ENCODE results near the gene FXYD4. TPM values are rescaled to one million over a fixed set of nuclear protein-coding genes. Genes with fewer than 3 reads are reported as not detected.

The FXYD4 gene
- total RNA-seq, 1 donor from 2014 or later = not detected

- Mint-ChIP-seq H3K9me3 (no peaks in the 10 kb centered on the region), H3K27ac (no peak overlapping the region), H3K4me3 (no peak overlapping the region), H3K27me3 (peaks cover 2% of the 10 kb centered on the region), H3K36me3 (ENCODE audit: low read depth) (no peaks in the 10 kb centered on the region), H3K4me1 (no peaks in the 10 kb centered on the region)
- no peak for DNase-seq
- intact Hi-C loops (cut with micrococcal nuclease) = no loop called here
Measured at GRCh38 chr10:43374194-43374593, 2.8 kb downstream of the FXYD4 start.

GRCh38 chr10:43375401-43376020 is 4.1 kb downstream of the FXYD4 start:
- Mint-ChIP-seq H3K9me3 (no peaks in the 10 kb centered on the region), H3K36me3 (ENCODE audit: low read depth) (no peaks in the 10 kb centered on the region), H3K27me3 (peaks cover 2% of the 10 kb centered on the region), H3K27ac (no peak overlapping the region), H3K4me3 (no peak overlapping the region), H3K4me1 (no peaks in the 10 kb centered on the region)
- intact Hi-C loops (cut with micrococcal nuclease) = no loop called here
- DNase-seq = no peak

DNA sequence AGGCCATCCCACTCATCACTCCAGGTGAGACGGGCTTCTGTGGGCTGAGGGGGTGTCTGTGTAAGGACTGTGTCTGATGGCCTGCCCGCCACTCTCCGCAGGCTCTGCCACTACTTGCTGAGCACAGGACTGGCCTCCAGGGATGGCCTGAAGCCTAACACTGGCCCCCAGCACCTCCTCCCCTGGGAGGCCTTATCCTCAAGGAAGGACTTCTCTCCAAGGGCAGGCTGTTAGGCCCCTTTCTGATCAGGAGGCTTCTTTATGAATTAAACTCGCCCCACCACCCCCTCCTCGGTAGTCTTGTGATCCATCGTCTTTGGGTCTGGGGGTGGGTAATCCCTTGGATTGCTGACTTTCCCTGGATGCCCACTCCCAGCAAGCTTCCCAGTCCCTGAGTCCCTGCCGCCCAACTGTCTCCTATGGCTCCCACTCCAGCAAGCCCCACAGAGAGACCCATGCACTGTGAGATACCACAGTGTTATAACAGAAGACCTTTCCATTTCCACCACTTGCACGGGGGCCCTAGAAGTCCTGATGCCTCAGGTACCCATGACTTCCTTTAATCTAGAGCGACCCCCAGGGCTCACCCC is 4.7 kb downstream of the FXYD4 start:
- no peaks in the 10 kb centered on the region for H3K4me1 Mint-ChIP-seq
- intact Hi-C loops (cut with micrococcal nuclease) = no loop called here

DNA sequence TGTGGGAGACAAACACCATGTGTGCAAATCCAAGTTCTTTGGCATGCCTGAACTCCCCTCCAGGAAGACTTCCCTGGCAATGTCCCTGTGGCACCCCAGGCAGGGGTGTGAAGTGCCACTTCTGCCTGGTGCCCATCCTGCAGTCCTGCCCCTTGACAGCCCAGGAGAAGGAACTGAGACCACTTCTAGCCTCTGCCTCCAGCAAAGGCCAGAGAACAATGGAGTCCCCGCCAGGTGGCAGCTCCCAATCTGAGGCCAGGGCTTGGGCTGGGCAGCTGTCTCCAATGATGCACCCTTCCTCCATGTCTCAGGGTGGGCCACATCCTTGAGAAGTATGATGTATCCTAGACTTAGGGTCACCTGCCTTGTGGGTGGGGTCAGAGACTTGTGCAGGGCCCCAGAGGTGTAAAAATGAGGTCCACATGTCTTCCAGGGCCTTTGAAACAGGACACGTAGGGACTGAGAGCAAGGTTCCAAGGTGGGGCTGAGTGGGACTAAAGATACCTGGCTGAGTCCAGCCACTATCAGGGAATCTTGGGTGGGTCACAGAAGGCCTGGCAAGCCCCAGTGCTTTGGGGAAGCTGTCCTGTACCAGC is 5.5 kb downstream of the FXYD4 start:
- H3K4me3 Mint-ChIP-seq = no peak overlapping the region
- peaks cover 2% of the 10 kb centered on the region for H3K27me3 Mint-ChIP-seq
- DNase-seq = no peak
- H3K36me3 Mint-ChIP-seq (ENCODE audit: low read depth) = no peaks in the 10 kb centered on the region
- H3K9me3 Mint-ChIP-seq = no peaks in the 10 kb centered on the region
- no peak overlapping the region for H3K27ac Mint-ChIP-seq
- intact Hi-C loops (cut with micrococcal nuclease) = no loop called here
- H3K4me1 Mint-ChIP-seq = no peaks in the 10 kb centered on the region

More for the DNA sequence above, 4.7 kb downstream of the FXYD4 start:
- no peak overlapping the region for H3K27ac Mint-ChIP-seq
- H3K9me3 Mint-ChIP-seq = no peaks in the 10 kb centered on the region
- DNase-seq = no peak
- peaks cover 2% of the 10 kb centered on the region for H3K27me3 Mint-ChIP-seq
- H3K4me3 Mint-ChIP-seq = no peak overlapping the region
- H3K36me3 Mint-ChIP-seq (ENCODE audit: low read depth) = no peaks in the 10 kb centered on the region

DNA sequence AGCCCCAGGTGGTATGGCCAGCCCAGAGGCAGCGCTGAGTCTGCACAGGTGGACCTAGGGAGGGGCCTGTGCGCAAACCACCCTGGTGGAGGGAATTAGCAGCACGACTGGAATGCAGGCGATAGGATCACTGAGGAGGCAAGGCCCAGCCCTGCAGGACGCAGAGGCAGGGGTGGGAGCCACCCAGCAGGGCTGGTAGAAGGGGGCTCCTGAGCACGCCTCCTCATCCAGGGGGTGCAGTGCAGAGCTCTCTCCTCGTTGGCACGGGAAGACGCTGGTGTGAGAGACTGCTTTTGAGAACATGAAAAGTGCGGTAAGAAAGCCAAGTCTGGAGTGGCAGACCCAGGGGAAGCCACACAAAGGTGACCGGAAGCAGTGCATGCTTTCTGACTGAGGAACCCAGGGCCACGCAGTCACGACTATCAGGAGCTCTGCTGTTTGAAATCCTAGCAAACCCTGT is 6.0 kb downstream of the FXYD4 start:
- H3K27ac Mint-ChIP-seq = no peak overlapping the region
- H3K9me3 Mint-ChIP-seq = no peaks in the 10 kb centered on the region
- no peak overlapping the region for H3K4me3 Mint-ChIP-seq
- no peaks in the 10 kb centered on the region for H3K4me1 Mint-ChIP-seq
- no peak for DNase-seq
- peaks cover 2% of the 10 kb centered on the region for H3K27me3 Mint-ChIP-seq
- no peaks in the 10 kb centered on the region for H3K36me3 Mint-ChIP-seq (ENCODE audit: low read depth)
- intact Hi-C loops (cut with micrococcal nuclease) = no loop called here

- H3K9me3 Mint-ChIP-seq = no peaks in the 10 kb centered on the region
- peaks cover 12% of the 10 kb centered on the region for H3K36me3 Mint-ChIP-seq (ENCODE audit: low read depth)
- H3K4me1 Mint-ChIP-seq = no peaks in the 10 kb centered on the region
- no peak overlapping the region for H3K27ac Mint-ChIP-seq
- DNase-seq = no peak
- peaks cover 2% of the 10 kb centered on the region for H3K27me3 Mint-ChIP-seq
- intact Hi-C loops (cut with micrococcal nuclease) = no loop called here
- no peak overlapping the region for H3K4me3 Mint-ChIP-seq
Measured at GRCh38 chr10:43380610-43381222, 9.3 kb downstream of the FXYD4 start.

DNA sequence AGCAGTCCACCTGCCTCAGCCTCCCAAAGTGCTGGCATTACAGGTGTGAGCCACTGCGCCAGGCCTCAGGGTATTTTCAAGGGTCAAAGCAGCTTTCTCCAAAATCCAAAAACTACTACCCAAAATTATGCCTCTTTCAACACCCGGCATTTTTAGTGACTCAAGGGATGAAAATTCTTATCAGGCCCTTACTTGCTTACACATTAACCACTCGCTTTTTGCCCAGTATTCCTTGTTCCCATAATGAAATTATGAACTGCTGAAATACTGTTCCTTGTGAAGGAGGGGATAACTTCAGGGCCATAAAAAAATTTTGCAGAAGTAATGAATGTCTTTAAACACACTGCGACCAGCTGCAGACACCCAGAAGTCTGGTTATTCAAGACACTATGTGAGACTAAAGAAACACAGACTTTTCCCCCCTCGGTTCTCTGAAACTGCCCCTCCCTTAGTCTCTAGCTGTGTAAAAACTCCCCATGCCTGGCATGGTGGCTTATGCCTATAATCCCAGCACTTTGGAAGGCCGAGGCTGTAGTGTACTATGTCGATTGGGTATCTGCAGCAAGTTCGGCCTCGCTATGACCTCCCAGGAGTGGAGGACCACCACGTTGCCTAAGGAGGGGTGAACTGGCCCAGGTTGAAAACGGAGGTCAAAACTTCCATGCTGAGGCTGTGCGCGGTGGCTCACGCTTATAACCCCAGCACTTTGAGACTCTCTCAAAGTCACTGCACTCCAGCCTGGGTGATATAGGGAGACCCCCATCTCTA is 12.0 kb downstream of the FXYD4 start:
- Mint-ChIP-seq H3K27me3 (no peaks in the 10 kb centered on the region), H3K9me3 (no peaks in the 10 kb centered on the region), H3K27ac (no peak overlapping the region), H3K36me3 (ENCODE audit: low read depth) (peaks cover 36% of the 10 kb centered on the region), H3K4me3 (no peak overlapping the region), H3K4me1 (peaks cover 14% of the 10 kb centered on the region)
- DNase-seq = no peak
- intact Hi-C loops (cut with micrococcal nuclease) = no loop called here

DNA sequence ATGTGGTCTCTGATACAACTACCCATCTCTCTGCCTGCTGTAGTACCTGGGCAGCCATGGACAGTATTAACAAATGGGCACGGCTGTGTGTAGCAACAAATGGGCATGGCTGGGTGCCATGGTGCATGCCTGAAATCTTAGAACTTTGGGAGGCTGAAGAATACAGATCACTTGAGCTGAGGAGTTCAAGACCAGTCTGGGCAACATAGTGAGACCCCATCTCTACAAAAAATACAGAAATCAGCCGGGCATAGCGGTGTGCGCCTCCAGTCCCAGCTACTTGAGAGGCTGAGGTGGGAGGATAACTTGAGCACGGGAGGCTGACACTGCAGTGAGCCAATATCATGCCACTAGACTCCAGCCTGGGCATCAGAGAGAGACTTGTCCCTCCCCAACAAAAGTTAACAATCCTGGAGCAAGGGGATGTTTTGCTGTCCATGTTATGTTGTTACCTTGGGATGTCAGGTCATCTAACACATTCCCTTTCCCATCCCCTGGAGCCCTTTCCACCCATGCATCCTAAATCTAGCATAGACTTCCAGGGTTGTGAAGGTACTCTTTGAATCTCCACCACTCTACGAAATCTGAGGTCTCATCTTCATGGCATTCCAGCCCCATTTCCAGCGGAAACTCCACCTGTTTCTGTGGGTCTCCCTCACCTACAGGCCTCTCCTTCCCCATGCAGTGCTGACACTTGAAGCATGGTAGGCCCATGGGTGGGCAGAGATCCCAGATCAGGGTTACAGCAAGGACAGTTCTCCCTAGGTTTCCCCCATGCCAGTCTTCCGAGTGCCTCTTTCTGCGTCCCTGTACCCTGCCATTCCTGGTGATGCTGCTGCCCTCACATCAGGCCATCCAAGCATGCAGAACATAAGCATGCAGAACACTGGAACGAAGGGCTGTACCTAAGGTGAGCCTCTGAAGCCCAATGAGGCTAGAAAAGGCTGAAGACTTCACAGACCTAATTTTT is 13.1 kb downstream of the FXYD4 start:
- H3K4me3 Mint-ChIP-seq = no peak overlapping the region
- no peak for DNase-seq
- peaks cover 47% of the 10 kb centered on the region for H3K36me3 Mint-ChIP-seq (ENCODE audit: low read depth)
- H3K9me3 Mint-ChIP-seq = no peaks in the 10 kb centered on the region
- peak overlapping the region; percentile 37 for H3K27ac Mint-ChIP-seq
- peaks cover 20% of the 10 kb centered on the region for H3K4me1 Mint-ChIP-seq
- no peaks in the 10 kb centered on the region for H3K27me3 Mint-ChIP-seq
- intact Hi-C loops (cut with micrococcal nuclease) = no loop called here

DNA sequence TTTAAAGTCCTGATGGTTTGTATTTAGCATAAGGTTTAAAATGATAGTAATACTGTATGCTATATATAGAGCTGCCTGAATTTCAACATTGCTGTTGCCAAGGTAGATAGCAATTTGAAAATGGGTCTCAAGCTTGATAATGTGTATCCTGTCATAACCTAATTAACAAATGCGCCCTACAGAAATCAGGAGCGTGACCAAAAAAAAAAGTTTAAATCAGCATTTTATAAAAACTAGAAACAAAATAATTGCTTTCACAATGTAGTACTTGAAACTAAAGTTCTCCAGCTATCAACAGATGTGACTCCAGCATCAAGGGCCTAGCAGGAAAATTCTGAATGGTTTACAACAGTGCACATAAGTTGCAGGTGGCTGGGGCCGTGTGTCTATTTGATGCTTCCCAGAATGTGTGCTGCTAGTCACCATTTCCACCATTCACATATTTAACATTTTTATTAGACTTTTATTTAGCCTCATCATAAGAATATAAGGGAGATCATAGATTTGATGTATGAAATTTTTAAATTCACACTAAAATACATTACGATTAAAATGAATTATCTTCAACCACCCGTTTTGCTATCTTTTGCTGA is 14.1 kb downstream of the FXYD4 start:
- H3K27ac Mint-ChIP-seq = no peak overlapping the region
- no peaks in the 10 kb centered on the region for H3K9me3 Mint-ChIP-seq
- intact Hi-C loops (cut with micrococcal nuclease) = no loop called here
- H3K4me1 Mint-ChIP-seq = peaks cover 27% of the 10 kb centered on the region
- no peaks in the 10 kb centered on the region for H3K27me3 Mint-ChIP-seq
- peaks cover 56% of the 10 kb centered on the region for H3K36me3 Mint-ChIP-seq (ENCODE audit: low read depth)
- H3K4me3 Mint-ChIP-seq = no peak overlapping the region
- no peak for DNase-seq

- Mint-ChIP-seq H3K4me3 (no peak overlapping the region), H3K27ac (peak overlapping the region; percentile 34), H3K4me1 (peaks cover 34% of the 10 kb centered on the region), H3K9me3 (no peaks in the 10 kb centered on the region), H3K36me3 (ENCODE audit: low read depth) (peaks cover 64% of the 10 kb centered on the region), H3K27me3 (no peaks in the 10 kb centered on the region)
- no peak for DNase-seq
- intact Hi-C loops (cut with micrococcal nuclease) = no loop called here
Measured at GRCh38 chr10:43386549-43386948, 15.1 kb downstream of the FXYD4 start.

DNA sequence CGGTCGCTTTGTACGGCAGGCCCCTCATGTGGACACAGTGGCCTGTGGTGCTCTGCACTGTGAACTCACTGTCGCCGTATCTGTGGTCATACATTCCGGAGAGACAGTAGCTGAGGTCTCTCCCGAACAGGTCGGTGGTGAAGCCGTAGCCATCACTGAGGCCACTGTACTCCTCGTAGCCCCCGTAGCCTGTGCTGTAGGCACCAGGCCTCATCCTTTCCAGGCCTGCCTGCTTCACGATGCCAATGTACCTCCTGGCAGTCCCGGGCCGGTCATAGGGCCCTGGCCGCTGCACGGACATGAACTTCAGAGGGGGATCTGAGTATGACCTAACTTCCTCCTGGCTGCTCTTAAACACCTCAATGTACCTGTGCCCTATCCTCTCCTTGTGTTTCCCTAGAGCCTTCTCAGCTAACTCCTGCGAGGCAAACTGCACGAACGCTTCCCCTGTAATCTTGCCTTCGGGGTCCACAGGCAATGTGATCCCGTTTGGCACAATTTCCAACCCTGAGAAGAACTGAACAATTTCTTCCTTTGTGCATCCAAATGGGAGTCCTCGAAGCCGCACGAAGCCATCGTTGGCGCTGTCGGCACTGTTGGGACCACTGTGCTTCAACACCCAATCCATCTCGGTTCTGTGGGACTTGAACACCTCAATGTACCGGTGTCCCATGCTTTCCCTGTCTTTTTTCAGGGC is 15.7 kb downstream of the FXYD4 start:
- H3K27ac Mint-ChIP-seq = peak overlapping the region; percentile 65

DNA sequence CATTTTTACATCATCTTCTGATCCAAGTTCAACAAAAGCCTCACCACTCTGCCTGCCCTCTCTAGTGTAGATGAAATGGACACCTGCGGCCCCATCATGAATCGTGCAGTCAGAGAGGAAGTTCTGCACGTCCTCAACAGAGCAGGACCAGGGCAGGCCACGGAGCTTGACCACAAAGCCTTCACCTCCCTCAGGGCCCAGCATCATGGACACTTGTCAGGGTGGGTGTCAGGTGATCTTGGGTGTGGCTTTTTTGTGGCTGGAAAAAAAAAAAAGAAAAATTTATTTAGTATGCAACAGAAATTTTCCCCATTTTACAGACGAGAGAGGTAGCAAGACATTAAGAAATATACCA is 16.2 kb downstream of the FXYD4 start:
- H3K27ac Mint-ChIP-seq = no peak overlapping the region
- peaks cover 73% of the 10 kb centered on the region for H3K36me3 Mint-ChIP-seq (ENCODE audit: low read depth)

More for the DNA sequence above, 15.7 kb downstream of the FXYD4 start:
- H3K4me1 Mint-ChIP-seq = peaks cover 38% of the 10 kb centered on the region
- intact Hi-C loops (cut with micrococcal nuclease) = no loop called here
- no peak for DNase-seq
- peaks cover 68% of the 10 kb centered on the region for H3K36me3 Mint-ChIP-seq (ENCODE audit: low read depth)
- H3K27me3 Mint-ChIP-seq = no peaks in the 10 kb centered on the region
- H3K4me3 Mint-ChIP-seq = no peak overlapping the region
- H3K9me3 Mint-ChIP-seq = no peaks in the 10 kb centered on the region

More for the DNA sequence above, 16.2 kb downstream of the FXYD4 start:
- DNase-seq = no peak
- Mint-ChIP-seq H3K9me3 (no peaks in the 10 kb centered on the region), H3K27me3 (no peaks in the 10 kb centered on the region), H3K4me3 (no peak overlapping the region), H3K4me1 (peaks cover 43% of the 10 kb centered on the region)
- intact Hi-C loops (cut with micrococcal nuclease) = no loop called here

All from activated CD4-positive, alpha-beta T cell treated with anti-CD3 and anti-CD28 coated beads, Interleukin-2, amount 10 ng/mL, durations not matched to agents 24 days and 14 days (primary cell).